Neutrophil (primary cell): Measurements from ENCODE around the gene ACADVL.
A peak's percentile ranks its signal among the peaks of the same experiment; 100 is the strongest.

Experiments used
- H3K27ac ChIP-seq: fragments of 200-600 bp; sonication (generic); 2 replicates; pipeline ENCODE4 v1.5.1; 2016; ENCODE audit warnings: mild to moderate bottlenecking, moderate library complexity
- H3K27me3 ChIP-seq: fragments of 200-600 bp; sonication (generic); 2 replicates; pipeline ENCODE4 v1.6.0; 2016; ENCODE audit warnings: mild to moderate bottlenecking
- H3K36me3 ChIP-seq: fragments of 200-600 bp; sonication (generic); 2 replicates; pipeline ENCODE4 v1.5.1; 2017
- H3K4me1 ChIP-seq, 2 experiments: fragments of 200-600 bp in 1 of 2; sonication (generic) in 1 of 2; 1 replicate in 1 of 2; 2 replicates in 1 of 2; pipeline versions ENCODE4 v1.5.1 to v1.6.1; 2013 to 2016; ENCODE audit warnings: low read depth in 1 of 2, low read length in 1 of 2, mild to moderate bottlenecking in 1 of 2, moderate library complexity in 1 of 2; ENCODE audit not compliant: control insufficient read depth in 1 of 2, insufficient read depth in 1 of 2
- H3K4me3 ChIP-seq, 2 experiments: fragments of 200-600 bp in 1 of 2; sonication (generic) in 1 of 2; 1 replicate in 1 of 2; 2 replicates in 1 of 2; pipeline ENCODE4 v1.5.1; 2013 to 2016; ENCODE audit warnings: low read depth in 1 of 2, low read length in 1 of 2, mild to moderate bottlenecking in 1 of 2, moderate library complexity in 1 of 2
- H3K9me3 ChIP-seq: fragments of 200-600 bp; sonication (generic); 2 replicates; pipeline ENCODE4 v1.5.1; 2016
- TF ChIP-seq, protein P1 (sequence below): fragments of 200-600 bp; sonication (generic); IDR thresholded peaks from 2 replicates; pipeline ENCODE4 v1.5.1; 2016; ENCODE audit warnings: antibody characterized with exemption

ACADVL gene

GRCh38 chr17:7176107-7176840 is 43.5 kb upstream of the ACADVL start:
- Histone ChIP-seq H3K36me3 (no peaks in the 10 kb centered on the region), H3K4me3 (no peak overlapping the region), H3K9me3 (no peaks in the 10 kb centered on the region), H3K27me3 (peaks cover 83% of the 10 kb centered on the region), H3K27ac (no peak overlapping the region), H3K4me1 (peaks cover 6 to 13% of the 10 kb centered on the region in 2 experiments)
- TF ChIP-seq, protein P1, sequence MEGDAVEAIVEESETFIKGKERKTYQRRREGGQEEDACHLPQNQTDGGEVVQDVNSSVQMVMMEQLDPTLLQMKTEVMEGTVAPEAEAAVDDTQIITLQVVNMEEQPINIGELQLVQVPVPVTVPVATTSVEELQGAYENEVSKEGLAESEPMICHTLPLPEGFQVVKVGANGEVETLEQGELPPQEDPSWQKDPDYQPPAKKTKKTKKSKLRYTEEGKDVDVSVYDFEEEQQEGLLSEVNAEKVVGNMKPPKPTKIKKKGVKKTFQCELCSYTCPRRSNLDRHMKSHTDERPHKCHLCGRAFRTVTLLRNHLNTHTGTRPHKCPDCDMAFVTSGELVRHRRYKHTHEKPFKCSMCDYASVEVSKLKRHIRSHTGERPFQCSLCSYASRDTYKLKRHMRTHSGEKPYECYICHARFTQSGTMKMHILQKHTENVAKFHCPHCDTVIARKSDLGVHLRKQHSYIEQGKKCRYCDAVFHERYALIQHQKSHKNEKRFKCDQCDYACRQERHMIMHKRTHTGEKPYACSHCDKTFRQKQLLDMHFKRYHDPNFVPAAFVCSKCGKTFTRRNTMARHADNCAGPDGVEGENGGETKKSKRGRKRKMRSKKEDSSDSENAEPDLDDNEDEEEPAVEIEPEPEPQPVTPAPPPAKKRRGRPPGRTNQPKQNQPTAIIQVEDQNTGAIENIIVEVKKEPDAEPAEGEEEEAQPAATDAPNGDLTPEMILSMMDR = no peak

DNA sequence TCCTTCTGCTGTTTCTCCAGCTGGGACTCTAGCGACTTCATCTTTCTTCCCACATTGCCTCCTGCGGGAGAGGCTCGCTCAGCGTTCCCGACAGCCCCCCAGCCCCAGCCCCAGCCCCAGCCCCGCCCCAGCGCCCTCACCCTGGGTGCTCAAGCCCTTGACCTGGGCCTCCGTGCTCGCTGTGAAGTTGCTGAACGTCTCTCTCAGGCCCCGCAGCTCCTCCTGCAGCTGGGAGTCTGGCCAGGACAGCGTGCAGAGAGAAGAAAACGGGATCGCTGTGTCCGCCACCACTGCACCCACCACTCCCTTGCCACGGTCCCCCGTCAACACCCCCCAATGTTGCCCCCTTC is 42.9 kb upstream of the ACADVL start:
- Histone ChIP-seq H3K4me1 (peaks cover 6 to 13% of the 10 kb centered on the region in 2 experiments), H3K9me3 (no peaks in the 10 kb centered on the region), H3K27me3 (peaks cover 81% of the 10 kb centered on the region), H3K27ac (no peak overlapping the region), H3K36me3 (no peaks in the 10 kb centered on the region), H3K4me3 (no peak overlapping the region)
- TF ChIP-seq, protein P1 = no peak

- Histone ChIP-seq H3K36me3 (no peaks in the 10 kb centered on the region), H3K27ac (no peak overlapping the region), H3K4me1 (peaks cover 6 to 13% of the 10 kb centered on the region in 2 experiments), H3K9me3 (no peaks in the 10 kb centered on the region), H3K27me3 (peaks cover 75% of the 10 kb centered on the region), H3K4me3 (no peak overlapping the region)
- TF ChIP-seq, protein P1 = peak; percentile 66
Measured at GRCh38 chr17:7177191-7177953, 42.4 kb upstream of the ACADVL start.

GRCh38 chr17:7177954-7178477 is 41.7 kb upstream of the ACADVL start:
- no peak overlapping the region for H3K27ac ChIP-seq
- no peaks in the 10 kb centered on the region for H3K9me3 ChIP-seq

GRCh38 chr17:7178973-7179316 is 40.8 kb upstream of the ACADVL start:
- Histone ChIP-seq H3K9me3 (no peaks in the 10 kb centered on the region), H3K4me1 (peaks cover 6 to 13% of the 10 kb centered on the region in 2 experiments), H3K27me3 (peaks cover 62% of the 10 kb centered on the region), H3K27ac (no peak overlapping the region), H3K4me3 (no peak overlapping the region), H3K36me3 (no peaks in the 10 kb centered on the region)
- TF ChIP-seq, protein P1 = no peak

More at GRCh38 chr17:7177954-7178477, 41.7 kb upstream of the ACADVL start:
- Histone ChIP-seq H3K36me3 (no peaks in the 10 kb centered on the region), H3K27me3 (peaks cover 69% of the 10 kb centered on the region), H3K4me1 (peaks cover 6 to 13% of the 10 kb centered on the region in 2 experiments), H3K4me3 (no peak overlapping the region)
- TF ChIP-seq, protein P1 = no peak
